LoVo (cell line): ENCODE measurements around the gene NANP.

Experiments
- DNase-seq: peaks from one replicate; pipeline ENCODE4 v3.0.0-alpha.2; 2016; ENCODE audit warnings: low spot score

The NANP gene

GRCh38 chr20:25571240-25571639, 52.6 kb downstream of the NANP start:
- DNase-seq, result no peak

- DNase-seq, result no peak
Measured at GRCh38 chr20:25570148-25570530, 53.7 kb downstream of the NANP start.

- DNase-seq, result no peak
Measured at GRCh38 chr20:25567286-25567685, 56.5 kb downstream of the NANP start.

- no peak for DNase-seq
Measured at GRCh38 chr20:25566821-25567220, 57.0 kb downstream of the NANP start.

GRCh38 chr20:25565578-25566157, 58.1 kb downstream of the NANP start:
- DNase-seq, result no peak

- no peak for DNase-seq
Measured at GRCh38 chr20:25563876-25564275, 59.9 kb downstream of the NANP start.

GRCh38 chr20:25563362-25563761, 60.5 kb downstream of the NANP start:
- no peak for DNase-seq
